Thoracic aorta (tissue), 2 donors: ENCODE measurements around the gene NXPH1. TPM values are rescaled to one million over a fixed set of nuclear protein-coding genes. Genes with fewer than 3 reads are reported as not detected.

Source experiments
- ATAC-seq: fragments of 150-250 bp; one replicate; pipeline ENCODE4 v1.8.0; 2017; ENCODE audit warnings: low read depth; ENCODE audit not compliant: insufficient number of reproducible peaks, low FRiP score
- DNase-seq: peaks from one replicate; pipeline ENCODE4 v3.0.0-alpha.2; 2020; ENCODE audit warnings: low spot score
- H3K27ac ChIP-seq, 2 donors: fragments of 200-600 bp; sonication (generic); 1 replicate in 1 of 2; 2 replicates in 1 of 2; pipeline ENCODE4 v1.5.1; 2016; ENCODE audit warnings: mild to moderate bottlenecking in 2 of 2, moderate library complexity in 2 of 2
- H3K27me3 ChIP-seq: fragments of 200-600 bp; sonication (generic); replicated peaks from 2 replicates; pipeline ENCODE4 v1.6.0; 2016; ENCODE audit warnings: mild to moderate bottlenecking; ENCODE audit not compliant: insufficient read depth
- H3K36me3 ChIP-seq: fragments of 200-600 bp; sonication (generic); one replicate; pipeline ENCODE4 v1.5.1; 2016
- H3K4me1 ChIP-seq, 2 donors: fragments of 200-600 bp; sonication (generic); 1 replicate in 1 of 2; 2 replicates in 1 of 2; pipeline versions ENCODE4 v1.5.1 to v1.6.0; 2016; ENCODE audit warnings: low read depth in 2 of 2, mild to moderate bottlenecking in 1 of 2; ENCODE audit not compliant: control insufficient read depth in 1 of 2
- H3K4me3 ChIP-seq: fragments of 200-600 bp; sonication (generic); 2 replicates; pipeline ENCODE4 v1.5.1; 2016; ENCODE audit warnings: mild to moderate bottlenecking
- H3K9me3 ChIP-seq: fragments of 200-600 bp; sonication (generic); 2 replicates; pipeline ENCODE4 v1.5.1; 2016
- total RNA-seq, 2 donors: library from RNA; depleted of rRNA; stranded (reverse); fragments of >200 nt; gene quantifications; one replicate each; pipeline versions ENCODE4 v1.1.0 to v1.2.3, GENCODE V29; 2016
- TF ChIP-seq, protein P1 (sequence below): fragments of 200-600 bp; sonication (generic); IDR thresholded peaks from one replicate; pipeline ENCODE4 v1.5.1; 2019; ENCODE audit warnings: antibody characterized with exemption

The NXPH1 gene
- total RNA-seq, 2 donors from 2014 or later, result not detected

DNA sequence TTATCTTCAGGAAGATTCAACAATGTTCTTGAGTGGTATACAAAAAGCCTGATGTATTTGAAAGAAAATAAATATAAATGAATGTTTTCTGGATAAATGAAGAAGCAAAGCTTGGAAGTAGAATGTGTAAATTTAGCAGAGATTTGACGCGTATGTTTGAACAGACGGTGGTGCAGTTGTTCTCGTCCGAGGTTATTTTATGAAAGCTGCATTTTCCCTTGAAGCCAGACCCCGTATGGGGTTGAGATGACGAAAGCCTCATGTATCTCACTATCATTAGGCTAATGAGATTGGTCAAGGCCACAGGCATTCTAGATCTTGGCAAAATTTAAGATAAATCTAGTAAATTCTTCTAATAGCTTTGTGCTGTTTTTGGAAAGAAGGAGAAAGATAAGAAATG lies 195.2 kb downstream of the NXPH1 start:
- H3K9me3 ChIP-seq, result no peaks in the 10 kb centered on the region
- ATAC-seq, result no peak
- TF ChIP-seq, protein P1, sequence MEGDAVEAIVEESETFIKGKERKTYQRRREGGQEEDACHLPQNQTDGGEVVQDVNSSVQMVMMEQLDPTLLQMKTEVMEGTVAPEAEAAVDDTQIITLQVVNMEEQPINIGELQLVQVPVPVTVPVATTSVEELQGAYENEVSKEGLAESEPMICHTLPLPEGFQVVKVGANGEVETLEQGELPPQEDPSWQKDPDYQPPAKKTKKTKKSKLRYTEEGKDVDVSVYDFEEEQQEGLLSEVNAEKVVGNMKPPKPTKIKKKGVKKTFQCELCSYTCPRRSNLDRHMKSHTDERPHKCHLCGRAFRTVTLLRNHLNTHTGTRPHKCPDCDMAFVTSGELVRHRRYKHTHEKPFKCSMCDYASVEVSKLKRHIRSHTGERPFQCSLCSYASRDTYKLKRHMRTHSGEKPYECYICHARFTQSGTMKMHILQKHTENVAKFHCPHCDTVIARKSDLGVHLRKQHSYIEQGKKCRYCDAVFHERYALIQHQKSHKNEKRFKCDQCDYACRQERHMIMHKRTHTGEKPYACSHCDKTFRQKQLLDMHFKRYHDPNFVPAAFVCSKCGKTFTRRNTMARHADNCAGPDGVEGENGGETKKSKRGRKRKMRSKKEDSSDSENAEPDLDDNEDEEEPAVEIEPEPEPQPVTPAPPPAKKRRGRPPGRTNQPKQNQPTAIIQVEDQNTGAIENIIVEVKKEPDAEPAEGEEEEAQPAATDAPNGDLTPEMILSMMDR, result no peak

DNA sequence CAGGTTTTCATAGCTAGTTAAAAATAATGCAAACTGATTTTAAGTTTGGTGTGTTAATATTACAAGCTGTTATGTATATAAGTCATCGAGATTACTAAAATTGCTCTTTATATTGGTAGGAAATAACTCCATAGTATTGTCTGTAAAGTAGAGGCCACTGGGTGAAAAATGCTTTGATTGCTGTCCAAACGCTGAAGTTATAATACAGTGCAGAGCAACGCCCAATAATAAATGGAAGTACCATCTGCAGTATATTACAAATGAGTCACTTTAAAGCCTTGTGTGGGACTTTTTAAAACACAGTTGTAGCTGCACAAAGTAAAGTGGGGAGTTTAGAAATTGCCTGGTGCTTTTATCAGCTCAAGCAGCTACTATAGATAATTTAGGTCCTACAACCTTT lies 196.1 kb downstream of the NXPH1 start:
- H3K27ac ChIP-seq, result no peak overlapping the region
- H3K4me3 ChIP-seq, result no peak overlapping the region
- H3K36me3 ChIP-seq, result no peaks in the 10 kb centered on the region
- TF ChIP-seq, protein P1, result no peak
- ATAC-seq, result no peak
- no peaks in the 10 kb centered on the region for H3K4me1 ChIP-seq
- no peaks in the 10 kb centered on the region for H3K27me3 ChIP-seq
- no peaks in the 10 kb centered on the region for H3K9me3 ChIP-seq
- DNase-seq, result no peak

More for the DNA sequence above, 195.2 kb downstream of the NXPH1 start:
- Histone ChIP-seq H3K4me1 (no peaks in the 10 kb centered on the region), H3K4me3 (no peak overlapping the region), H3K27me3 (no peaks in the 10 kb centered on the region), H3K36me3 (no peaks in the 10 kb centered on the region), H3K27ac (no peak overlapping the region)
- no peak for DNase-seq

DNA sequence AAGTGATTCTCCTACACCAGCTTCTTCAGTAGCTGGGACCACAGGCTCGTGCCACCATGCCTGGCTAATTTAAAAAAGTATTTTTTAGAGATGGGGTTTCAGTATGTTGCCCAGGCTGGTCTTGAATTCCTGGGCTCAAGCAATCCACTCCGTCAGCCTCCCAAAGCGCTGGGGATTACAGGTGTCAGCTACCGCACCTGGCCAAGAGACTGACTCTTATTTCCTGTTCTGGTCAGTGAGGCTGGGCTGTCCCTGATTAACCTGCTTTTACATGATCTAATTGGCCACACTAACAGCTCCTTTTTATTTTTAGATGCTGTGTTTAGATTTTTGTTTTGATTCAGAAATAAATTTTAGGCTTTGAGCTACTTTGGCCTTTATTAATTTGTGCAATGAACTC lies 203.9 kb downstream of the NXPH1 start:
- Histone ChIP-seq H3K27ac (no peak overlapping the region), H3K36me3 (no peaks in the 10 kb centered on the region), H3K4me3 (no peak overlapping the region), H3K27me3 (no peaks in the 10 kb centered on the region), H3K4me1 (no peaks in the 10 kb centered on the region), H3K9me3 (no peaks in the 10 kb centered on the region)
- DNase-seq, result no peak
- TF ChIP-seq, protein P1, result no peak
- no peak for ATAC-seq

DNA sequence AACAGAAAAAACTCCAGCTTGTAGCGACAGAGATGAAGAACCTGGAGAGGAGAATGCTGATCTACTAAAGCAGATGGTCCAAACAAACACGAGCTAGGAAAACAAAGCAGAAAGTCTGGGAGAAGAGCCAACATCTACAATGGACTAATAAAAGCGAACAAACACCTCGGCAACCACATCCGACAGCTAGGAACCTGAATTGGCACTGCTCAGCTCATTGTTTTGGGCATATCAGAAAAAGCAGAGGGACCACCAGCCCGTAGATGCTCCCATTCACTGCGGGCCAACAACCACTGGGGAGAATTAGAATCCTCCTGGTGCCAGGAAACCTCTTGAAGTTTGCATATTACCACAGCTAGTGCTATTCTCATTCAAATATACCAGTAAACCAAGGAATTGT lies 204.7 kb downstream of the NXPH1 start:
- no peaks in the 10 kb centered on the region for H3K27me3 ChIP-seq
- TF ChIP-seq, protein P1, result no peak
- no peak overlapping the region for H3K27ac ChIP-seq
- ATAC-seq (no peak), DNase-seq (no peak)
- no peaks in the 10 kb centered on the region for H3K36me3 ChIP-seq
- no peaks in the 10 kb centered on the region for H3K9me3 ChIP-seq
- no peaks in the 10 kb centered on the region for H3K4me1 ChIP-seq
- H3K4me3 ChIP-seq, result no peak overlapping the region

DNA sequence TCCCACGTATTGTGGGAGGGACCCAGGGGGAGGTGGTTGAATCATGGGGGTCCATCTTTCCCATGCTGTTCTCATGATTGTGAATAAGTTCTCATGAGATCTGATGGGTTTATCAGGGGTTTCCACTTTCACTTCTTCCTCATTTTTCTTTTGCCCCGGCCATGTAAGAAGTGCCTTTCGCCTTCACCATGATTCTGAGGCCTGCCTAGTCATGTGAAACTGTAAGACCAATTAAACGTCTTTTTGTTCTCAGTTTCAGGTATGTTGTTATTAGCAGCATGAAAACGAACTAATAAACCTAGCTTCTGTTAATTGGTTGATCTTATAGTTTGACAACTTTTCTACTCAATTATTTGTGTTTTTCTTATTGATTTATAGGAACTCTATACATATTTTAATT lies 206.3 kb downstream of the NXPH1 start:
- Histone ChIP-seq H3K36me3 (no peaks in the 10 kb centered on the region), H3K27me3 (no peaks in the 10 kb centered on the region), H3K27ac (no peak overlapping the region), H3K4me1 (no peaks in the 10 kb centered on the region), H3K4me3 (no peak overlapping the region), H3K9me3 (no peaks in the 10 kb centered on the region)
- no peak for ATAC-seq
- TF ChIP-seq, protein P1, result no peak
- no peak for DNase-seq
